Measurements from ENCODE around the gene HMG20B. TPM values are rescaled to one million over a fixed set of nuclear protein-coding genes. Genes with fewer than 3 reads are reported as not detected.

The HMG20B gene
- total RNA-seq, 1 donor from 2014 or later: 51.0 TPM

DNA sequence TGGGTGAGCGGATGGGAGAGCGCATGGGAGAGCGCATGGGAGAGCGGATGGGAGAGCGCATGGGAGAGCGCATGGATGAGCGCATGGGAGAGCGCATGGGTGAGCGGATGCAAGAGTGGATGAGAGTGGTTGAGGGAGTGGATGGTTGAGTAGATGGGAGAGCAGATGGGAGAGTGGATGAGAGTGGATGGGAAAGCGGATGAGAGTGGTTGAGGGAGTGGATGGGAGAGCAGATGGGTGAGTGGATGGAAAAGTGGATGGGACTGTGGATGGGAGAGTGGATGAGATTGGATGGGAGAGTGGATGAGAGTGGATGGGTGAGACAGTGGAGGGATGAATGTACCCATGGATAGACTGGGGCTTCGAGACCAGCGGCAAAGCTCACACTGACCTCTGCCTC, 42.4 kb upstream of the HMG20B start:
- ChIA-PET POLR2A (no interaction called here), CTCF (no interaction called here)
- Mint-ChIP-seq H3K27ac (no peak overlapping the region), H3K9me3 (no peaks in the 10 kb centered on the region), H3K4me3 (no peak overlapping the region), H3K4me1 (no peaks in the 10 kb centered on the region), H3K27me3 (no peaks in the 10 kb centered on the region), H3K36me3 (ENCODE audit: low read depth) (peaks cover 32% of the 10 kb centered on the region)
- ATAC-seq (ENCODE audit: low read depth): no peak
- no peak for TF ChIP-seq CTCF (IDR thresholded peaks at IDR 0.05)
- no peak for DNase-seq
- intact Hi-C loops (cut with micrococcal nuclease): no loop called here

DNA sequence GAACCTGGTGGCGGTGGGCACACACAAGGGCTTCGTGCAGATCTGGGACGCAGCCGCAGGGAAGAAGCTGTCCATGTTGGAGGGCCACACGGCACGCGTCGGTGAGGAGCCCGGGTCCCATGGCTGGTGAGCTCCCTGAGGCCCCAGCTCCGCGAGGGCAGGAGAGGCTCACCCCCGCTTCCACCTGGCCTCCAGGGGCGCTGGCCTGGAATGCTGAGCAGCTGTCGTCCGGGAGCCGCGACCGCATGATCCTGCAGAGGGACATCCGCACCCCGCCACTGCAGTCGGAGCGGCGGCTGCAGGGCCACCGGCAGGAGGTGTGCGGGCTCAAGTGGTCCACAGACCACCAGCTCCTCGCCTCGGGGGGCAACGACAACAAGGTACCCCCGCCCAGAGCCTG, 41.0 kb upstream of the HMG20B start:
- Mint-ChIP-seq H3K4me3 (no peak overlapping the region), H3K36me3 (ENCODE audit: low read depth) (peaks cover 38% of the 10 kb centered on the region), H3K4me1 (no peaks in the 10 kb centered on the region), H3K9me3 (no peaks in the 10 kb centered on the region), H3K27ac (no peak overlapping the region), H3K27me3 (no peaks in the 10 kb centered on the region)
- intact Hi-C loops (cut with micrococcal nuclease): no loop called here
- ATAC-seq (ENCODE audit: low read depth) (no peak), DNase-seq (no peak)
- no peak for TF ChIP-seq CTCF (IDR thresholded peaks at IDR 0.05)
- CTCF ChIA-PET: no interaction called here
- POLR2A ChIA-PET: no interaction called here

GRCh38 chr19:3532154-3532786, 40.5 kb upstream of the HMG20B start:
- H3K4me3 Mint-ChIP-seq: no peak overlapping the region
- intact Hi-C loops (cut with micrococcal nuclease): no loop called here
- ATAC-seq (ENCODE audit: low read depth) (no peak), DNase-seq (no peak)
- no peaks in the 10 kb centered on the region for H3K9me3 Mint-ChIP-seq
- no peak for TF ChIP-seq CTCF (IDR thresholded peaks at IDR 0.05)
- CTCF ChIA-PET: no interaction called here
- H3K36me3 Mint-ChIP-seq (ENCODE audit: low read depth): peaks cover 33% of the 10 kb centered on the region
- POLR2A ChIA-PET: no interaction called here
- no peak overlapping the region for H3K27ac Mint-ChIP-seq
- no peaks in the 10 kb centered on the region for H3K27me3 Mint-ChIP-seq
- no peaks in the 10 kb centered on the region for H3K4me1 Mint-ChIP-seq

GRCh38 chr19:3533033-3533432, 39.7 kb upstream of the HMG20B start:
- ATAC-seq (ENCODE audit: low read depth) (no peak), DNase-seq (no peak)
- intact Hi-C loops (cut with micrococcal nuclease): no loop called here
- no peak for TF ChIP-seq CTCF (IDR thresholded peaks at IDR 0.05)
- Mint-ChIP-seq H3K4me3 (no peak overlapping the region), H3K36me3 (ENCODE audit: low read depth) (peaks cover 37% of the 10 kb centered on the region), H3K27ac (no peak overlapping the region), H3K4me1 (no peaks in the 10 kb centered on the region), H3K27me3 (no peaks in the 10 kb centered on the region), H3K9me3 (no peaks in the 10 kb centered on the region)
- ChIA-PET CTCF (no interaction called here), POLR2A (no interaction called here)

GRCh38 chr19:3533563-3534216, 39.1 kb upstream of the HMG20B start:
- POLR2A ChIA-PET: no interaction called here
- CTCF ChIA-PET: no interaction called here
- Mint-ChIP-seq H3K27me3 (no peaks in the 10 kb centered on the region), H3K27ac (no peak overlapping the region), H3K36me3 (ENCODE audit: low read depth) (peaks cover 43% of the 10 kb centered on the region), H3K4me3 (no peak overlapping the region), H3K4me1 (no peaks in the 10 kb centered on the region), H3K9me3 (no peaks in the 10 kb centered on the region)
- intact Hi-C loops (cut with micrococcal nuclease): no loop called here
- TF ChIP-seq CTCF (IDR thresholded peaks at IDR 0.05): no peak
- DNase-seq (no peak), ATAC-seq (ENCODE audit: low read depth) (no peak)

All from activated B cell treated with CpG ODN at 0.5 μM for 24 hours (primary cell).